Jurkat, Clone E6-1 (cell line): Measurements from ENCODE around the gene RNF31.

Experiments
- DNase-seq: peaks from one replicate; pipeline ENCODE4 v3.0.0-alpha.2; 2011; ENCODE audit warnings: low read depth, low spot score
- H3K4me3 ChIP-seq: 2 replicates; pipeline ENCODE4 v1.5.1; 2011; ENCODE audit warnings: mild to moderate bottlenecking, low read length, control low read depth, moderate library complexity

The RNF31 gene

GRCh38 chr14:24135834-24136683, 11.2 kb upstream of the RNF31 start, which contains the start of gene PSME1:
PSME1 (plus strand) TSS chr14:24136194; CDS start chr14:24136263, 69 bp downstream.
- H3K4me3 ChIP-seq: peak within 1 kb of the TSS; percentile 83
- DNase-seq: peak; percentile 82

DNA sequence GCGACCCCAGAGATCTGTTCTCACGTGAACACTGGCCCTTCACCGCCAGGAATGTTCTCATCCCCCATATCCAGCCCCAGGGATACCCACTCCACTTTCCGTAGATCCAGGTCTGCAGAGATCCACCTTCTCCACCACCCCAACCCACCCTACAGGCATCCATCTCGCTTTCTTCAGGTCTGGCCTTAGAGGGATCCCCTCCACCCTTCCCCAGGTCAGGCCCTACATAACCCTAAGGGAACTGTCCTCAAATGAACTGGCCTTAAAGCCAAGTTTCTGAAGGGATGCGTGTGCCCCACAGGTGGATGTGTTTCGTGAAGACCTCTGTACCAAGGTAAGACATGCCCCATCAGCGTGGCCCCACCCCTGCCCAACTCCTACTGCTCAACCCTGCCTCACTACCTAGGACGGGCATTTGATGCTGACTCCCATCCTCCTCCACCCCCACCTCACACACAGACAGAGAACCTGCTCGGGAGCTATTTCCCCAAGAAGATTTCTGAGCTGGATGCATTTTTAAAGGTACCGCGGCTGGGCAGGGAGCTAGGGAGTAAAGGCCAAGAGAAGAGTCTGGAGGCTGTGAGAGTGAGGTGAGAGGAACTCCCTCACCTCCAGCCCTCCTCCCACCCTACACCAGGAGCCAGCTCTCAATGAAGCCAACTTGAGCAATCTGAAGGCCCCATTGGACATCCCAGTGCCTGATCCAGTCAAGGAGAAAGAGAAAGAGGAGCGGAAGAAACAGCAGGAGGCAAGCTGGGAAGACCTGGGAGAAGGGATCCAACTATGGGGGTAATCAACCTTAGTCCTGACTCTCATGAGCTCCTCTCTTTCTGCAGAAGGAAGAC, 10.4 kb upstream of the RNF31 start:
- H3K4me3 ChIP-seq: peak overlapping the region; percentile 83
- no peak for DNase-seq

GRCh38 chr14:24137529-24138395, 9.5 kb upstream of the RNF31 start:
- no peak for DNase-seq
- H3K4me3 ChIP-seq: no peak overlapping the region

GRCh38 chr14:24138396-24139271, 8.7 kb upstream of the RNF31 start:
- no peak for DNase-seq
- H3K4me3 ChIP-seq: no peak overlapping the region

GRCh38 chr14:24139272-24139934, 7.9 kb upstream of the RNF31 start:
- DNase-seq: no peak

DNA sequence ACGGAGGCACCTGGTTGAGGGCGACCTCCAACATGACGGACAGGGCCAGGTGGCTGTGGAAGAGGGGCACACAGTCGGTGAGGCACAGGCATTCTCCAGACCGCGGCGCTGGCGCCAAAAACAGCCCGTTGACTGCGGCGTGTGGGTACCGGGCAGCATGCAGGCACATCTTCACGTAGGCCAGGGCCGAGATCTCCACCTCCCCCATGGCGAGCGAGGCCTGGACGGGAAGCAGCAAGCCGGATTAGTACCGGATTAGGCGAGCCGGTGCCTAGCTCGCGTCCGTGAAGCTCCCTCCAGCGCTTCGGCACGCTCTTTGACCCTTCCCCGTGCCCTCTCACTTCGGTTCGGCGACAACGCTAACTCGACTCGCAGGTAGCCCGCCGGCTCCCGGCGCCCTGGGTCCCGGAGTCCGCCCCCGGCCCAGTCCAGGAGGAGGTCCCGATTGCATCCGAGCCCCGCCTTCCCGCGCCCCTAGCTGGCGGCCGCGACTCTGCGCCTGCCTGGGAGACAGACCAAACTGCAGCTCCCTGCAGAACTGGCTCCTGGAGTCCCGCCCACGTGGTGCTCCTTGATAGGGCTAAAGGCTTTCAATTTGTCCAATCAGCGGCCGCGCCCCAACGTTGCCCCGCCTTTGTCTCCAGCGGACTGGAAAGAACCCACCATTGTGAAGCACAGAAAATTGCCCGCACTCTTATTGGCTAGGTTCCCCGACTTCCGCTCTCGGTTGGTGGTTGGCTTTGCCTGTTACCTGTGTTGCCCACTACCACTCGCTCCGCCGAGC, 6.0 kb upstream of the RNF31 start, which contains the start of gene EMC9:
TSS of gene EMC9 (minus strand) at position 495 of the 784 bp plus-strand sequence. CDS start at position 208, 287 bp downstream.
- H3K4me3 ChIP-seq: peak within 1 kb of the TSS; percentile 96
- peak; percentile 99 for DNase-seq

More at GRCh38 chr14:24139272-24139934, 7.9 kb upstream of the RNF31 start:
- H3K4me3 ChIP-seq: no peak overlapping the region

DNA sequence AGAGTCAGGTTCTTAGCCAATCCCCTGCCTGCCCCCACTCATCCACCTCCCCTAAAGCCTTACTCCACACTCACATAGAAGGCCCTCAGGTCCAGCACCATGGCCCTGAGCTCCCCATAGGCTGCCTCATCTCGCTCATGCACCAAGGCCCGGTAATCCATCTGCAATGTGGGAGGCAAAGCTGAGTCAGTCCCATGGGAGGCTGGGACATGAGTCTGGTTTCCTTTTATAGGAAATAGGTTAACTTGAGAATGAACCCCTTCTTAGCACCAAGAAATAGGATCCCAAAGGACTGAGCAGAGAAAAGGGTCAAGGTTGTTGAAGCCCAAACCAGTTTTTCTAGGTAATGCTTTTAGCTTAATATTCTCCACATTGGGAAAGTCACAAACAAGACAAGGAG, 3.8 kb upstream of the RNF31 start:
- H3K4me3 ChIP-seq: no peak overlapping the region

DNA sequence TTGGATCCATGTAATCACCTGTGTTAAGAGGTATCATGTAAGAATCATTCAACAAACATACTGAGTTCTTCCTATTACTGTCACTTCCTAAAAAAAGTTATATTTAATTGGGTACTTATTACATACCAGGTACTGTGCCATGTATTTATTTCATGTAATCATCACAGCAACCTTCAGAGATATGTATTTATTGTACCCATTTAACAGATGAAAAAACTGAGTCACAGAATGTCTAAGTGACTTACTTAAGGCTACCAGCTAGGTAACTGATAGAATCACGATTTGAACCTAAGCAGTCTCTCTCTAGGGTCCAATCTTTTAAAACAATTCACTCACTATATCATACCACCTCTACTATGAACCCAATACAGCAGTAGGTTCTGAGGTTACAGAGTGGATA, 2.8 kb upstream of the RNF31 start:
- DNase-seq: no peak
- no peak overlapping the region for H3K4me3 ChIP-seq

More for the DNA sequence above, 3.8 kb upstream of the RNF31 start:
- DNase-seq: no peak

DNA sequence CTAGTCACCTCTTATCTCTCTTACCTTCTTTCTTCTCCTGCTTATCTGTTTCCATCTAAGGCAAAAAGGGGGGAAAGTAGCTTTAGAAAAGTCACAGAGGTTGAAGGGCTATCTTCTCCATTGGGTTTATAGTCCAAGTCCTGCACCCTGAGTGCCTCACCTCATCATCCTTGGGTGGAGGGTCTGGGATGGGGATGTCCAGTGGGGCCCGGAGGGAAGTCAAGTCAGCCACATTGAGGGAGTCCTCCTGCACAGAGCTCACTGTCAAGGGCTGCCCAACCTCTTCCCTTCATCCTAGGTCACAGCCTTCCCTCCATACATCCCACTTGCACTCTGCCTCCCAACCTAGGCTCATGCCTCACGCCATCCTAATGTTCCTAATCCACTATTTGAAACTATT, 2.1 kb upstream of the RNF31 start:
- peak overlapping the region; percentile 97 for H3K4me3 ChIP-seq
- no peak for DNase-seq

GRCh38 chr14:24145690-24146452, 1.4 kb upstream of the RNF31 start:
- DNase-seq: no peak
- H3K4me3 ChIP-seq: peak overlapping the region; percentile 97

DNA sequence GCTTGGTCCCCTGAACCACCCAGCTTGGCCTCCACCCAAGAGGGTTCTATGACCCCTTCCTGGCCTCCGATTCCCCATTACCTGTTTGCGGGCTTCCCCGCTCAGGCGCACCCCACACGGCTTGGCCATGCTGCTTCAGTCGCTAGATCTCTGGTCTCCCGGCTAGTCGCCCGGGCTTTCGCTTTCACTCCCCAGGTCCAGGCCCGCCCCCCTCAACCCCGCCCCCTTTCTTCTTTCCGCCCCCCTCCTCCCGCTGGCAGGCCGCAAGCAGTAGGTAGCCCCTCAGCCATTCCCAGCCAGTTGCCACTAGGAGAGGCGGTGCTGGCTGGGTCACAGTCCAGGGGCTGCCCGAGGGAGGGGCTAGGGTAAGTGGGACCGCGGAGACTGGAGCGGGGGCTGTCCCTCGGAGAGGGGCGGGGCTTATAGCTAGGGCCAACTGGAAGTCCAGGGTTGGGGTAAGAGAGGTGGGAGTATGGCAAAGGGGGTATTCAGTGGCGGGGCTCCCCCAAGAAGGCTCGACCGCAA, 783 bp upstream of the RNF31 start, which contains the start of gene PSME2:
TSS of gene PSME2 (minus strand) at position 158 of the 525 bp plus-strand sequence. CDS start at position 129, 29 bp downstream.
- DNase-seq: peak; percentile 87
- H3K4me3 ChIP-seq: peak within 1 kb of the TSS; percentile 97

DNA sequence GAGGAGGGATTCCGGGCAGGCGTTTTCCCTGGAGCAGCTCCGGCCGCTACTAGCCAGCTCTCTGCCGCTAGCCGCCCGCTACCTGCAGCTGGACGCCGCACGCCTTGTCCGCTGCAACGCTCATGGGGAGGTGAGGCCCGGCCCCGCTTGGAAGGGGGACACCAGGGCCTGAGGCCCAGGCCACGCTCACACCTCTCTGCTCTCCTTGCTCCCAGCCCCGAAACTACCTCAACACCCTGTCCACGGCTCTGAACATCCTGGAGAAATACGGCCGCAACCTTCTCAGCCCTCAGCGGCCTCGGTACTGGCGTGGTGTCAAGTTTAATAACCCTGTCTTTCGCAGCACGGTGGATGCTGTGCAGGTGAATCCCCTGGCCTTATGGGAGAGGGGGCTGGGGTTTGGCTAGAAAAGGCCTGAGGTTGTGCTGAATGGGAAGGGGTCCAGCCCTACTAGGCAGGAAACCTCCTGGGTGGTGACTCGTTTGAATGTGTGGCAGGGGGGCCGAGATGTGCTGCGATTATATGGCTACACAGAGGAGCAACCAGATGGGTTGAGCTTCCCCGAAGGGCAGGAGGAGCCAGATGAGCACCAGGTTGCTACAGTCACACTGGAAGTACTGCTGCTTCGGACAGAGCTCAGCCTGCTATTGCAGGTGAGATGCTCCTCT, 597 bp downstream of the RNF31 start:
- no peak for DNase-seq
- peak overlapping the region; percentile 97 for H3K4me3 ChIP-seq

- no peak for DNase-seq
- H3K4me3 ChIP-seq: no peak overlapping the region
These were observed 2.1 kb downstream of the RNF31 start for GRCh38 chr14:24149302-24149969.

DNA sequence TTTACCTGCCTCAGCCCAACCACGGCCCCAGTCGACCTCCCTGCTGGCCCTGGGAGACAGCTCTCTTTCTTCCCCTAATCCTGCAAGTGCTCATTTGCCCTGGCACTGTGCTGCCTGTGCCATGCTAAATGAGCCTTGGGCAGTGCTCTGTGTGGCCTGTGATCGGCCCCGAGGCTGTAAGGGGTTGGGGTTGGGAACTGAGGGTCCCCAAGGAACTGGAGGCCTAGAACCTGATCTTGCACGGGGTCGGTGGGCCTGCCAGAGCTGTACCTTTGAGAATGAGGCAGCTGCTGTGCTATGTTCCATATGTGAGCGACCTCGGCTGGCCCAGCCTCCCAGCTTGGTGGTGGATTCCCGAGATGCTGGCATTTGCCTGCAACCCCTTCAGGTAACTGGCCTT, 2.8 kb downstream of the RNF31 start:
- no peak for DNase-seq
- no peak overlapping the region for H3K4me3 ChIP-seq

- DNase-seq: no peak
- H3K4me3 ChIP-seq: no peak overlapping the region
These were observed 3.3 kb downstream of the RNF31 start for GRCh38 chr14:24150567-24150966.
